ENCODE measurements around the gene BAD. TPM values are rescaled to one million over a fixed set of nuclear protein-coding genes. Genes with fewer than 3 reads are reported as not detected.
A peak's percentile ranks its signal among the peaks of the same experiment; 100 is the strongest.

Gene BAD
- polyA plus RNA-seq, 1 donor = 27.5 TPM

DNA sequence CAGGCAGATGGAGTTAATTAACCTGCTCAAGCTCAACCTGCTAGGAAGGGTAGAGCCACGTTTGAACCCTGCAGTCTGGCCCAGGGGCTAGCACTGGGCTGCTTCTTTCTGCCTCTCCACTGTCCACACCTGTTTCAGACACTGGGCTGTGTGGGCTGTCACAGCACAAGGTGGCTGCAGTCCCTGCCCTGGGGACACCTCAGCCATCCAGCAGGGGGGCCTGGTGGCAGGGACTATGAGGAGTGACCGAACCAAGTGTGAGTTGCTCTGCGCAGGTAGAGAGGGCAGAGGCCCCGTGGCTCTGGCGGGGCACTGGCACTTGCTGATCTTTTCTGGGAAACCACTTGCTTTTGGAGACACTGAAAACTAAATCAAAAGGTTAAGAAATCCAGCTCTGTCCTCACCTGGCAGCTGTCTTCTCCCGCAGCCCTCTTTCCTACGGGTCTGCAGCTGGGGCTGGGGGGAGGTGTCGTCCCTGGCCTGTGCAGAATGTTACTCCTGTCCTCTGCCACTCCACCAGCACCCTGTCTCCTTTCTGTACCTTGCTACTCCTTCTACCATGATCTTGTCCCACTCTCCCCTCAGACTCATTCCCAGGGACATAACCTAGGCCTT lies 5.8 kb downstream of the BAD start:
- DNase-seq (ENCODE audit: low read depth) = no peak

- no peak for DNase-seq (ENCODE audit: low read depth)
Measured at GRCh38 chr11:64276653-64277431, 7.6 kb downstream of the BAD start.

GRCh38 chr11:64275841-64276240 lies 8.6 kb downstream of the BAD start:
- no peak for DNase-seq (ENCODE audit: low read depth)

DNA sequence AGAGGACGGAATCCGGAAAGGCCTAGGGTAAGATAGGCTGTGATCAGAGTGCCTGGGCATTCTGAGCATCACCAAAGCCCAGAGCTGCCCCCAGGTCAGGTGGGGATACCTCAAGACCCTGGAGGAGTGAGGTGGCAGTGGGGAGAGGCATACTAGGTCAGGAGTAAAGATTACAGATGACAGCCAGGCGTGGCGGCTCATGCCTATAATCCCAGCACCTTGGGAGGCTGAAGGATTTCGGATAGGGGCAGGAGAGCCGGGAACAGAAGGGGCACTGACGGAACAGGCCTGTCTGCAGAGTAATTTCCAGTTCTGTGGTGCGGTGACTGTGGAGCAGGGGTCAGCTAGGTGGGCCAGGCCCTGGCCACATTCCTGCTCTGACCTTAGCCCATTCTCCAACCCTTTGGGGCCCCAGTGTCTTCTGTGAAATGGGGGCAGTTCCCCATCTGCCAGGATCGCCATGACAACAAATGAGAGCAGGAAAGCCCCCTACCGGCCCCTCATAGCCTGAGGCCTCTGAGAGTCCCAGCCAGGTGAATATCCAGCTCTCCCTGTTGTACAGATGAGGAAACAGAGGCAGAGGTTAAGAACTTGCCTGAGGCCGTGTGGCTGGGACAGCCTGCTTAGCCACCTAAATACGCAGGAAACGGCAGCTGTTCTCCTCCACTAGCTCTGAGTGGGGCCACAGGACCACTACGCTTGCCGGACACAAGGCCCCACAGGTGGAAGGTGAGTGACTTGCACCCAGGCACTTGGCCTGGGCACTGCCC lies 9.2 kb downstream of the BAD start:
- DNase-seq (ENCODE audit: low read depth) = no peak

DNA sequence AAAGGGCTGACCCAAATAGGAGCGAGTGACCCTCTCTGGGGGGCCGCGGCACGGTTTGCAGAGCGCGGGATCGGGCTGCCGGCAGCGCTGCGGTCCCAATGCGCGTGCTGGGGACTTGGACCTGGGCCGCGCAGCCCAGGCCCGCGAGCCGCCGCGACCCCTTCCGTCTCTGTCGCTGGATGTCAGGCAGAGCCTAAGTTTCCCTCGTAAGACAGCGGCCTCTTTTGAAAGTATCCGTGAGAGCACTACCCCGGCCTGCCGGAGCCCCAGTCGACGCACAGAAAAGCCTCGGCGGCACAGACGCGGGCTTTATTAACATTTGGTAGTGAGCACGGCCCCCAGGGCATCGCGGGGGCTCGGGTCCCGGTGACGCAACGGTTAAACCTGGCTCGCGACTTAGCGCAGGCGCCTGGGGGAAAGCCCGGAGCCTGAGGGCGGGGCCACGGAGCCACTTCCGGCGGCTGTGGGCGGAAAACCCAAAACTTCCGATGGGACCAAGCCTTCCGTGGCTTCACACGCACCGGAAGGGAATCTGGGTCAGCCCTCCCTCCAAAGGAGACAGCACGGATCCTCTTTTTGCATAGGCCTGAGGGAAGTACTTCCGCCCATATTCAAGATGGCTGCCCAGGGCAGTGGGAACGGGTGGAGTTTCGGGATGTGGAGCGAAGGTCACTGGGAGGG lies 14.8 kb downstream of the BAD start:
- peak; percentile 99 for DNase-seq (ENCODE audit: low read depth)

GRCh38 chr11:64268893-64269539 lies 15.4 kb downstream of the BAD start:
- DNase-seq (ENCODE audit: low read depth) = no peak

GRCh38 chr11:64268025-64268892 lies 16.2 kb downstream of the BAD start:
- no peak for DNase-seq (ENCODE audit: low read depth)

DNA sequence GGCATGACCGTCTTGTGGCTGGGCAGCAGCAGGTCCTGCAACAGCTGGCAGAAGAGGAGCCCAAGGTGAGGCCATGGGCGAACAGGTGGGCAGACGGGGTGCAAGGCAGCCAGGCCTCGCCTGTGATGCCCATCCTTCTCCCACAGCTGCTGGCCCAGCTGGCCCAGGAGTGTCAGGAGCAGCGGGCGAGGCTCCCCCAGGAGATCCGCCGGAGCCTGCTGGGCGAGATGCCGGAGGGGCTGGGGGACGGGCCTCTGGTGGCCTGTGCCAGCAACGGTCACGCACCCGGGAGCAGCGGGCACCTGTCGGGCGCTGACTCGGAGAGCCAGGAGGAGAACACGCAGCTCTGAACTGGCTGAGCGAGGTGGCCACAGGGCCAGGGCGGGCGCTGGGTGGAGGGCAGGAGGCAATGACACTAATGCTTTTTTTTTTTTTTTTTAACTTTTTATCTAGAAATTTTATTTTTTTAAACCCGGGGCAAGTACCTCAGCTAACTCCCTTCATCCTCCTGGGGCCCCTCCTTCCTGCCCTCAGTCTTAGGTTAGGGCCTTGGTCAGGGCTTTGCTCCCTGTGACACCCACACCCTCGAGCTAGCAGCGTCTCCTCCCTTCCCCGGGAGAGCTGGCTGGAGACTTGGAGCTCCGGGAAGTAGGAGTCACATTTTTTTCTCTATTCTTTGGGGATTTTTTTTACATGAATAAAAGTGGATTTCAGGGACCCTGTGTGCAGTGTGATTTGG lies 17.1 kb downstream of the BAD start:
- DNase-seq (ENCODE audit: low read depth) = no peak

- no peak for DNase-seq (ENCODE audit: low read depth)
Measured at GRCh38 chr11:64266339-64266738, 18.1 kb downstream of the BAD start.

GRCh38 chr11:64265176-64266160 lies 19.0 kb downstream of the BAD start:
- no peak for DNase-seq (ENCODE audit: low read depth)

- DNase-seq (ENCODE audit: low read depth) = no peak
Measured at GRCh38 chr11:64264371-64264852, 20.1 kb downstream of the BAD start.

DNA sequence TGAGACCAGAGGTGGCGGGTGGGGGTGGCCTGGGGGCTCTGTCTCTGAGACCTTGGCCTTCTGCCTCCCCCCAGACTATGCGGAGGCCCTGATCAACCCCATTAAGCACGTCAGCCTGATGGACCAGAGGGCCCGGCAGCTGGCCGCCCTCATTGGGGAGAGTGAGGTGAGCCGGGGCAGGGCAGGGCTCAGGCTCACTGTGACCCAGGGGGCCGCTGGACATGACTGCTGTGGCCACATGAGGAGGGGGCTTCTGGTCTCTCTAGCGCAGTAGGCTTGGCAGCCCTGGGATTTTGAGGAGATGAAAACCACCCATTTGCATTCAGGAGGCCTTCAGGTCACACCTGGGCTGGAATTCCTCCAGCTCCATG lies 20.5 kb downstream of the BAD start:
- no peak for DNase-seq (ENCODE audit: low read depth)

DNA sequence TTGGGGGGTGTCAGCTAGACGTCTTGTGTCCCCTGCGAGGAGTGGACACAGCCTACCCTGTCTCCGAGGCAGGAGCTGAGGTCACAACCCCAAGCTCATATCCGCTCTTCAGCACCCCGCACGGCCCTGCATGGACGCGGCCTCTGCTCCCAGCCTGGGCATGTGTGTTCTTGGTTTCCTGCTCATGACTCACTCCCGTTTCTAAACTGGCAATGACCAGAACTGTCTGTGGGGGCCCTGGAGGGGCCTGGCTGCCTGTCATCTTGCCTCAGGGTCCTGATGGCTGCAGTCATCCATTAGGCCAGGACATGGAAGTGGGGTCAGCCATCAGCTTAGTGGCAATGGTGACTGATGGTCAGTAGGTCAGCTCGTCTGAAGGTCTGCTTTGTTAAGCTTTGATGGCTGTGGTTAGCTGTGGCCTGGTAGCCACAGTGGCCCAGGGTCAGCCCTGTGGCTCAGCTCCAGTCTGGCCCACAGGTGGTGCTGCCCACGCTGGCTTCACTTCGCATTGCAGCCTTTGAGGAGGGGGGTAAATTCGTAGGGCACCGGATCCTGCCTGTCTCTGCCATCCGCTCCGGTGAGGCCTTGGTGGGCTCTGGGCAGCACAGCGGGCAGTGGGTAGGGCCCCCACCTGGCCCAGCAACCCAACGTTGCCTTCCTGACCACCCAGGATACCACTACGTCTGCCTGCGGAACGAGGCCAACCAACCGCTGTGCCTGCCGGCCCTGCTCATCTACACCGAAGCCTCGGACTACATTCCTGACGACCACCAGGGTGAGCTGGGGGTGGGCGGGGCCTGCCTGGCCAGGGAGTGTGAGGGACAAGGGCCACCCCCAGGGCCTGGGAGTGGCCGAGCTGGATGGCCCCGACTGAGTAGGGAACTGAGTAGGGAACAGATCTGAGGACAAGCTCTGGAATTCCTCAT lies 21.2 kb downstream of the BAD start:
- no peak for DNase-seq (ENCODE audit: low read depth)

DNA sequence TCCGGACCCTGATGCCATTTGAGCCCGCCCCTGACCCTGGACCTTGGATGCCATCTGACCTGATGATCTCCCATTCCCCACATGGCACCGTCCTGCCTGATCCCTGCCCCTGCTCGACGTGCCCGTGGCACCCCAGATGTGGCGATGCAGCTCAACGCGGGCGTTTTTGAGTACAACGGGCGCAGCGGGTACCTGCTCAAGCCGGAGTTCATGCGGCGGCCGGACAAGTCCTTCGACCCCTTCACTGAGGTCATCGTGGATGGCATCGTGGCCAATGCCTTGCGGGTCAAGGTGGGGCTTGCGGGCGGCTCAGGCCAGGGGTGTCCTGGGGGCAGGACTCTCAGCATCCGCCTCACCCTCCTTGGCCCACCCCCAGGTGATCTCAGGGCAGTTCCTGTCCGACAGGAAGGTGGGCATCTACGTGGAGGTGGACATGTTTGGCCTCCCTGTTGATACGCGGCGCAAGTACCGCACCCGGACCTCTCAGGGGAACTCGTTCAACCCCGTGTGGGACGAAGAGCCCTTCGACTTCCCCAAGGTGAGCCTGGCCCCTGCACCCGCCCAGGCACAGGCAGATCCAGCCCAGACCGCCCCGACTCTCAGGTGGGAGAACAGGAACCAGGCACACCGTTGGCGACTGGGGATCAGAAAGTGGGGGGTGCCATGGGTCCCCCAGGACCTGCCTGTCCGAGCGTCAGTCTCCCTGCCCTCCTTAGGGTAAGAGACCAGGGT lies 22.0 kb downstream of the BAD start:
- no peak for DNase-seq (ENCODE audit: low read depth)

DNA sequence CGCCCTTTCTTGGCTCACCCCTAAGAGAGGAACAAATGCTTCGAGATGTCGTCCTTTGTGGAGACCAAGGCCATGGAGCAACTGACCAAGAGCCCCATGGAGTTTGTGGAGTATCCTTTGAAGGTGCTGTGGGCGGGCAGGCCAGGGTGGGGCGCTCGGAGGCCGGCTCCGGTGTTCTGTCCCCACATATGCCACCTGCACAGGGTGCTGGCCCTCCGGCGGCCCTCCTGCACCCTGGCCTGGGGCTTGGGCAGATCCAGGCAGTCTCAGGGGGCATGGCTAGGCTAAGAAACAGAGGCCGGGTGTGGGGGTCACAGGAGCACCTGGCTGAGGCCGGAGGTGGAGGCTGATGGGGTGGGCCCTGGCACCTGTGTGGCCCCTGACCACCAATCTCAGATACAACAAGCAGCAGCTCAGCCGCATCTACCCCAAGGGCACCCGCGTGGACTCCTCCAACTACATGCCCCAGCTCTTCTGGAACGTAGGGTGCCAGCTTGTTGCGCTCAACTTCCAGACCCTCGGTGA lies 22.8 kb downstream of the BAD start:
- DNase-seq (ENCODE audit: low read depth) = no peak

GRCh38 chr11:64260147-64260708 lies 24.2 kb downstream of the BAD start:
- no peak for DNase-seq (ENCODE audit: low read depth)

All from forelimb muscle (tissue), 1 donor.